Heart right ventricle (tissue), 16 donors: ENCODE measurements around the gene GPSM1. TPM values are rescaled to one million over a fixed set of nuclear protein-coding genes. Genes with fewer than 3 reads are reported as not detected.

Experiments used
- ATAC-seq, 8 donors: fragments of 200-7000 bp; cut with Tn5 transposase; one replicate each; pipeline ENCODE4 v1.9.1; 2020; ENCODE audit warnings: mild to moderate bottlenecking in 8 of 8, moderate library complexity in 8 of 8, moderate number of reproducible peaks in 1 of 8
- DNase-seq, 2 donors: peaks; one replicate each; pipeline ENCODE4 v3.0.0-alpha.2; 2020
- H3K27ac ChIP-seq, 10 donors: fragments of 200-600 bp; sonication (generic) in 2 of 10; one replicate each; pipeline versions ENCODE4 v1.5.0 to v1.8.0; 2020 to 2022; ENCODE audit warnings: mild to moderate bottlenecking in 3 of 10
- H3K27me3 ChIP-seq, 7 donors: fragments of 200-600 bp; one replicate each; pipeline ENCODE4 v1.8.0; 2021 to 2022; ENCODE audit warnings: mild to moderate bottlenecking in 2 of 7
- H3K36me3 ChIP-seq, 9 donors: fragments of 200-600 bp; sonication (generic) in 1 of 9; one replicate each; pipeline versions ENCODE4 v1.5.0 to v1.8.0; 2020 to 2022; ENCODE audit warnings: mild to moderate bottlenecking in 2 of 9
- H3K4me1 ChIP-seq, 9 donors: fragments of 200-600 bp; sonication (generic) in 1 of 9; one replicate each; pipeline versions ENCODE4 v1.5.0 to v1.8.0; 2020 to 2022; ENCODE audit warnings: mild to moderate bottlenecking in 4 of 9
- H3K4me3 ChIP-seq, 10 donors: fragments of 200-600 bp; sonication (generic) in 2 of 10; one replicate each; pipeline versions ENCODE4 v1.5.0 to v1.8.0; 2020 to 2022; ENCODE audit warnings: mild to moderate bottlenecking in 7 of 10, moderate library complexity in 2 of 10
- H3K9me3 ChIP-seq, 11 donors: fragments of 200-600 bp in 10 of 11; sonication (generic) in 2 of 11; one replicate each; pipeline versions ENCODE4 v1.5.0 to v1.8.0; 2013 to 2022; ENCODE audit warnings: mild to moderate bottlenecking in 2 of 11, control low read depth in 1 of 11, moderate library complexity in 1 of 11
- CTCF ChIP-seq, 9 donors: fragments of 200-600 bp; sonication (generic) in 2 of 9; IDR thresholded peaks; one replicate each; pipeline versions ENCODE4 v1.5.0 to v1.8.0; 2021 to 2022; ENCODE audit warnings: antibody characterized with exemption in 9 of 9, mild to moderate bottlenecking in 5 of 9, moderate library complexity in 1 of 9
- WGBS, 2 donors: extraction: QIAGEN DNeasy Blood & Tissue Kit; methylation state at CpG; one replicate each; pipeline ENCODE4 v1.1.7; 2013; ENCODE audit warnings: inconsistent platforms in 1 of 2; 5-methylcytosine and 5-hydroxymethylcytosine counted together
- intact Hi-C, 10 donors: fragments of 100-400 bp; cut with DNase I; formaldehyde crosslinking; loops; one replicate each; pipeline versions ENCODE4 v1.11.1 to v1.14.2; 2022
- polyA plus RNA-seq, 2 donors: library from polyadenylated mRNA; stranded (reverse); fragments of 200-250 nt; gene quantifications; one replicate each; pipeline ENCODE4 v1.2.3, GENCODE V29; 2013
- total RNA-seq, 10 donors: library from RNA; stranded (reverse); fragmentation: NEBNext Ultra II Directional in 3 of 10; extraction: Animal tissue kit (Norgen Biotek cat#: 25700) in 3 of 10; gene quantifications; one replicate each; pipeline versions ENCODE4 v1.2.1 to v1.2.4, GENCODE V29; 2021 to 2023
- donor health status: Arrhythmogenic right ventricular cardiomyopathy.
- donor health status: ischemic (EF 13 %, LVEDD 7.1; RV severe dilation, severe dysfunction).
- donor health status: healthy with polysubstance abuse.
- donor health status: DM: no; HTN: yes; CAD: no.
- donor health status: DM: no; HTN: no; CAD: no.
- donor health status: ischemic (EF 25% LVEDD 6.9; RV normal size, moderate dysfunction).
- donor health status: ischemic (EF 25% LVEDD 5.7; RV mildly dilated, moderate dysfunction).
- donor health status: healthy.
- donor health status: DM: yes; HTN: yes; CAD: no.
- donor health status: Ischemic cardiomyopathy.
- donor health status: ischemic (EF 35%, LVEDD 5.7; RV mildly dilated, moderate dysfunction).
- donor health status: nonischemic (EF 11% LVEDD 7.7; RV severe dilation, severe dysfunction).
- donor health status: DM: yes; HTN: yes; CAD: no.
- donor health status: PGD.
- donor health status: ischemic (EF 29% LVEDD 5.4; RV normal size, mild dysfunction).
- donor health status: nonischemic (EF 23%, LVEDD 6.1; RV moderate dilation, normal function).

GPSM1 gene
- total and polyA plus RNA-seq, 12 donors: 19.4 to 87.8 (median 25.8) TPM

GRCh38 chr9:136353757-136354488 is 26.6 kb downstream of the GPSM1 start:
- Histone ChIP-seq H3K27ac (peak overlapping the region; percentile 72 to 93 (median 84)), H3K36me3 (peaks cover 0 to 50% (median 0%) of the 10 kb centered on the region in 9 donors), H3K9me3 (no peaks in the 10 kb centered on the region), H3K4me3 (peak overlapping the region in 4 of 10 donors; percentile 9 to 26 (median 20)), H3K27me3 (no peaks in the 10 kb centered on the region), H3K4me1 (peaks cover 5 to 37% (median 22%) of the 10 kb centered on the region in 9 donors)
- DNase-seq (no peak), ATAC-seq (peak; percentile 1 to 36 (median 12))
- TF ChIP-seq CTCF (IDR thresholded peaks at IDR 0.05): no peak
- WGBS, 2 donors: 52 to 61% methylated on average over 13 of the region's 13 CpGs
- intact Hi-C loops: no loop called here

GRCh38 chr9:136354592-136355085 is 27.3 kb downstream of the GPSM1 start:
- no peaks in the 10 kb centered on the region for H3K9me3 ChIP-seq
- no peaks in the 10 kb centered on the region for H3K27me3 ChIP-seq
- WGBS, 2 donors: 35 to 43% methylated on average over 14 to 17 of the region's 17 CpGs
- peak overlapping the region; percentile 72 to 93 (median 84) for H3K27ac ChIP-seq
- peak; percentile 74 to 78 for DNase-seq
- peak; percentile 53 to 84 (median 68) for ATAC-seq
- H3K4me3 ChIP-seq: peak overlapping the region in 5 of 10 donors; percentile 11 to 26 (median 20)
- peaks cover 0 to 47% (median 0%) of the 10 kb centered on the region in 9 donors for H3K36me3 ChIP-seq
- TF ChIP-seq CTCF (IDR thresholded peaks at IDR 0.05): no peak
- intact Hi-C loops: no loop called here
- peaks cover 5 to 39% (median 22%) of the 10 kb centered on the region in 9 donors for H3K4me1 ChIP-seq

- H3K4me1 ChIP-seq: peaks cover 5 to 46% (median 26%) of the 10 kb centered on the region in 9 donors
- peak overlapping the region in 7 of 10 donors; percentile 61 to 71 (median 68) for H3K27ac ChIP-seq
- 62 to 74% methylated on average over 54 of the region's 54 CpGs for WGBS, 2 donors
- peaks cover 0 to 40% (median 0%) of the 10 kb centered on the region in 9 donors for H3K36me3 ChIP-seq
- DNase-seq (no peak), ATAC-seq (no peak)
- intact Hi-C loops: no loop called here
- no peaks in the 10 kb centered on the region for H3K27me3 ChIP-seq
- H3K9me3 ChIP-seq: no peaks in the 10 kb centered on the region
- no peak for TF ChIP-seq CTCF (IDR thresholded peaks at IDR 0.05)
- H3K4me3 ChIP-seq: peak overlapping the region in 6 of 10 donors; percentile 3 to 38 (median 35)
Measured at GRCh38 chr9:136355616-136356557, 28.5 kb downstream of the GPSM1 start.

GRCh38 chr9:136357202-136357725 is 29.9 kb downstream of the GPSM1 start:
- TF ChIP-seq CTCF (IDR thresholded peaks at IDR 0.05): no peak
- ATAC-seq (no peak), DNase-seq (no peak)
- Histone ChIP-seq H3K4me1 (peaks cover 9 to 60% (median 34%) of the 10 kb centered on the region in 9 donors), H3K4me3 (no peak overlapping the region), H3K27me3 (no peaks in the 10 kb centered on the region), H3K27ac (no peak overlapping the region), H3K36me3 (peaks cover 0 to 44% (median 0%) of the 10 kb centered on the region in 9 donors), H3K9me3 (no peaks in the 10 kb centered on the region)
- WGBS, 2 donors: 82 to 85% methylated on average over 22 of the region's 22 CpGs
- intact Hi-C loops: no loop called here
